IMR-90 (cell line): Measurements from ENCODE around the gene CERS6. TPM values are rescaled to one million over a fixed set of nuclear protein-coding genes. Genes with fewer than 3 reads are reported as not detected.
A peak's percentile ranks its signal among the peaks of the same experiment; 100 is the strongest.

Source experiments
- ATAC-seq: fragments of 200-7000 bp; cut with Tn5 transposase; 2 replicates; pipeline ENCODE4 v1.9.1; 2020; ENCODE audit warnings: low read depth, mild to moderate bottlenecking, moderate library complexity
- BruUV-seq: library from RNA; stranded (reverse); fragments of 400-500 nt; replicated peaks from 2 replicates; lab custom pipeline; 2021; lab: Mats Ljungman, UMichigan
- CTCF ChIA-PET: fragments of 300-600 bp; formaldehyde crosslinking; extraction: SDS; loops from one replicate; lab custom pipeline; 2021; ENCODE audit warnings: antibody characterized with exemption; lab: Yijun Ruan, JAX
- POLR2A ChIA-PET: fragments of 300-600 bp; sonication (Branson Sonifier 250); formaldehyde crosslinking; loops from one replicate; lab custom pipeline; 2022; ENCODE audit warnings: antibody characterized with exemption; ENCODE audit not compliant: unreplicated experiment; lab: Charles Lee
- DNase-seq: peaks from one replicate; pipeline ENCODE4 v3.0.0; 2013
- H2AFZ ChIP-seq: replicated peaks from 2 replicates; pipeline ENCODE3; 2013; ENCODE audit warnings: low read length, mild to moderate bottlenecking; ENCODE audit not compliant: poor library complexity
- H2AK5ac ChIP-seq: 2 replicates; pipeline ENCODE4 v1.6.1; 2013; ENCODE audit warnings: low read depth, low read length, inconsistent platforms
- H2AK9ac ChIP-seq: replicated peaks from 2 replicates; pipeline ENCODE3; 2013; ENCODE audit warnings: mild to moderate bottlenecking, low read depth, low read length, moderate library complexity; ENCODE audit not compliant: poor library complexity
- H2BK120ac ChIP-seq: 2 replicates; pipeline ENCODE4 v1.6.1; 2013; ENCODE audit warnings: low read depth, low read length, inconsistent platforms
- H2BK15ac ChIP-seq: 3 replicates; pipeline ENCODE4 v1.6.1; 2013; ENCODE audit warnings: low read depth, low read length, inconsistent platforms
- H2BK20ac ChIP-seq: 2 replicates; pipeline ENCODE4 v1.6.1; 2013; ENCODE audit warnings: low read depth, mild to moderate bottlenecking, inconsistent platforms, low read length, moderate library complexity
- H2BK5ac ChIP-seq: 2 replicates; pipeline ENCODE4 v1.6.1; 2013; ENCODE audit warnings: mild to moderate bottlenecking, low read depth, low read length, inconsistent platforms; ENCODE audit not compliant: poor library complexity, severe bottlenecking
- H3K14ac ChIP-seq: replicated peaks from 2 replicates; pipeline ENCODE4 v1.6.1; 2013; ENCODE audit warnings: low read depth, low read length, inconsistent platforms
- H3K18ac ChIP-seq: 2 replicates; pipeline ENCODE4 v1.6.1; 2013; ENCODE audit warnings: low read depth, low read length, control low read depth
- H3K23ac ChIP-seq: 2 replicates; pipeline ENCODE4 v1.6.1; 2013; ENCODE audit warnings: low read depth, low read length, inconsistent platforms
- H3K27ac ChIP-seq: 2 replicates; pipeline ENCODE4 v1.5.1; 2013; ENCODE audit warnings: mild to moderate bottlenecking, control low read depth, low read length; ENCODE audit not compliant: insufficient read depth
- H3K27me3 ChIP-seq: 2 replicates; pipeline ENCODE4 v1.6.1; 2013; ENCODE audit warnings: low read length; ENCODE audit not compliant: control insufficient read depth, insufficient read depth
- H3K36me3 ChIP-seq: 2 replicates; pipeline ENCODE4 v1.6.1; 2013; ENCODE audit warnings: low read length, mixed read lengths; ENCODE audit not compliant: control insufficient read depth, insufficient read depth
- H3K4ac ChIP-seq: 2 replicates; pipeline ENCODE4 v1.6.1; 2013; ENCODE audit warnings: low read depth, low read length, inconsistent platforms
- H3K4me1 ChIP-seq: 2 replicates; pipeline ENCODE4 v1.6.1; 2013; ENCODE audit warnings: low read length, mixed read lengths; ENCODE audit not compliant: control insufficient read depth, insufficient read depth
- H3K4me2 ChIP-seq: 2 replicates; pipeline ENCODE4 v1.6.1; 2013; ENCODE audit warnings: low read depth, mild to moderate bottlenecking, control low read depth, low read length, moderate library complexity
- H3K4me3 ChIP-seq: 2 replicates; pipeline ENCODE4 v1.5.1; 2013; ENCODE audit warnings: low read depth, mild to moderate bottlenecking, control low read depth, low read length, moderate library complexity; ENCODE audit not compliant: insufficient read depth
- H3K56ac ChIP-seq: 2 replicates; pipeline ENCODE4 v1.6.1; 2013; ENCODE audit warnings: low read length, inconsistent platforms; ENCODE audit not compliant: insufficient read depth; ENCODE audit errors: extremely low read depth
- H3K79me1 ChIP-seq, 2 experiments: 2 replicates each; pipeline ENCODE4 v1.6.1; 2013; ENCODE audit warnings: low read length in 2 of 2, inconsistent platforms in 1 of 2, low read depth in 1 of 2
- H3K9ac ChIP-seq: 2 replicates; pipeline ENCODE4 v1.6.1; 2013; ENCODE audit warnings: low read depth, low read length, control low read depth
- H3K9me1 ChIP-seq: 2 replicates; pipeline ENCODE4 v1.6.1; 2013; ENCODE audit warnings: low read length, inconsistent platforms; ENCODE audit not compliant: insufficient read depth
- H3K9me3 ChIP-seq: 2 replicates; pipeline ENCODE4 v1.6.1; 2013; ENCODE audit warnings: low read length; ENCODE audit not compliant: control insufficient read depth, insufficient read depth
- H4K20me1 ChIP-seq: 2 replicates; pipeline ENCODE4 v1.6.1; 2013; ENCODE audit warnings: low read length, inconsistent platforms; ENCODE audit not compliant: insufficient read depth
- H4K5ac ChIP-seq: 2 replicates; pipeline ENCODE4 v1.6.1; 2013; ENCODE audit warnings: mild to moderate bottlenecking, low read depth, low read length, control low read depth
- H4K8ac ChIP-seq, 2 experiments: 2 replicates each; pipeline ENCODE4 v1.6.1; 2013; ENCODE audit warnings: low read depth in 2 of 2, low read length in 2 of 2, control low read depth in 1 of 2, inconsistent platforms in 1 of 2
- H4K91ac ChIP-seq: 2 replicates; pipeline ENCODE4 v1.6.1; 2013; ENCODE audit warnings: low read depth, low read length, inconsistent platforms; ENCODE audit not compliant: insufficient read depth
- CHD1 ChIP-seq: IDR thresholded peaks from 2 replicates; pipeline ENCODE4 v1.6.1; 2012; ENCODE audit warnings: low read depth, low read length, improper control_type of control experiment
- MXI1 ChIP-seq: IDR thresholded peaks from 2 replicates; pipeline ENCODE4 v1.6.1; 2012; ENCODE audit warnings: low read depth, mild to moderate bottlenecking, low read length, moderate library complexity, borderline replicate concordance
- RAD21 ChIP-seq: IDR thresholded peaks from 2 replicates; pipeline ENCODE4 v1.6.1; 2012; ENCODE audit warnings: low read length, improper control_type of control experiment
- SMC3 ChIP-seq: fragments of 150-350 bp; IDR thresholded peaks from 2 replicates; pipeline ENCODE4 v1.6.1; 2016; ENCODE audit warnings: low read depth, mild to moderate bottlenecking, antibody characterized with exemption, low read length, moderate library complexity
- WGBS, 2 experiments: methylation state at CpG; one replicate each; pipeline versions ENCODE4 v1.1.5 to v1.1.7; 2013; ENCODE audit warnings: missing lambda C conversion rate in 2 of 2; ENCODE audit not compliant: insufficient read length in 1 of 2; ENCODE audit errors: extremely low coverage in 2 of 2; 5-methylcytosine and 5-hydroxymethylcytosine counted together
- dilution Hi-C: fragments of 300-500 bp; cut with HindIII; formaldehyde crosslinking; loops from one replicate; pipeline ENCODE4 v1.14.3; 2018; ENCODE audit warnings: low sequenced_read_pairs; ENCODE audit not compliant: unreplicated experiment
- in situ Hi-C: fragments of 300-500 bp; cut with MboI; formaldehyde crosslinking; loops from 3 replicates; pipeline ENCODE4 v1.14.3; 2019; ENCODE audit warnings: low sequenced_read_pairs, inconsistent platforms, mixed read lengths
- intact Hi-C: fragments of 100-400 bp; cut with micrococcal nuclease; formaldehyde crosslinking; loops from 2 replicates; pipeline ENCODE4 v1.10.0; 2022
- polyA plus RNA-seq, 3 experiments: library from polyadenylated mRNA; depleted of rRNA; stranded (reverse); fragments of >200 nt; gene quantifications; 2 replicates each; pipeline ENCODE4 v1.2.3, GENCODE V29; 2012; ENCODE audit warnings: low replicate concordance in 1 of 3
- total RNA-seq: library from RNA; depleted of rRNA; stranded (reverse); fragments of >200 nt; gene quantifications from 2 replicates; pipeline ENCODE4 v1.2.3, GENCODE V29; 2012

Gene CERS6
- total and polyA plus RNA-seq, 2 of the 4 experiments (the other 2 are of a cell fraction): 2.1 to 5.7 TPM

DNA sequence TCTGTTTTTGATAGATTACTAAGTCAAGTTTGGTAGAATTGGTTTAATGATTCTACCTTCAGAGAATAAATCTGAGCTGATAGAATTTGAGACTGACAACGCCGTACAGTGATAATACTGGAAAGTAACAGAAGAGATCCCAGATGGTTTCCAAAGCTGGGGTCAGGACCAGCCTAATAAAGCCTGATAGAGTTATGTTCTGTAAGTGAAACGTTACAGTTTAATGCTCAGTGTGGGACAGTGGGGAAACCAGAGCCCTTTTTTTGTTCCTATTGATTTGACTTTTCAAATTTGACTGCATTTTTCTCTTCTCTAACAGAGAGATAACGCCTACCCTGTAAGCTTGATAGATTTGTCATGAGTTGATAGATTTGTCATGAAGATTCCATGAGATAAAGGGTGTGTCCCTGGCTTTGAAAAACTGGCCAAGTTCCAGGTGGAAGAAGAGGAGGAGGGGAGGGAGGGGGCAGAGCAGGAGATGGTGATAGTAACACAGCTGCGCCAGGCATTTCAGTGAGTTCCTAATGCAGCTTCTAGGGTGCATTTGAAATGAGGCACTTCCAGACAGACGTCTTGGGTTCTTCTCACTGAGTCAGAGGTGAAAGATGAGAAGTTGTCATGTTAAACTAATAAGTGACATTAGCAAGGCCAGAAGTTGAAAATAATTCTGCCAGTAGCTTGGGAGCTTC is 65.1 kb downstream of the CERS6 start:
- CTCF ChIA-PET: no interaction called here
- Histone ChIP-seq H3K18ac (no peak overlapping the region), H2AK9ac (no peak overlapping the region), H4K91ac (no peak overlapping the region), H3K4me1 (peaks cover 9% of the 10 kb centered on the region), H2AFZ (no peak overlapping the region), H3K4me3 (no peak overlapping the region), H3K56ac (no peak overlapping the region), H3K23ac (no peak overlapping the region), H4K8ac (no peak overlapping the region), H2BK5ac (no peak overlapping the region), H3K9me1 (no peaks in the 10 kb centered on the region), H3K9me3 (no peaks in the 10 kb centered on the region), H3K9ac (no peak overlapping the region), H3K27me3 (no peaks in the 10 kb centered on the region), H3K27ac (no peak overlapping the region), H4K20me1 (no peaks in the 10 kb centered on the region), H3K4ac (no peak overlapping the region), H2BK120ac (no peak overlapping the region), H4K5ac (no peak overlapping the region), H3K79me1 (0 out of 4 replicates have a peak, but pooled peaks cover 0 to 5% of the 10 kb centered on the region in 2 experiments), H2BK15ac (no peak overlapping the region), H3K36me3 (no peaks in the 10 kb centered on the region), H2AK5ac (no peak overlapping the region), H3K14ac (no peak overlapping the region), H3K4me2 (peak overlapping the region; percentile 70), H2BK20ac (no peak overlapping the region)
- BruUV-seq: no TSS peak
- intact Hi-C loops: no loop called here
- ATAC-seq: no peak
- no CpG with 5 or more reads among the region's 6 CpGs for WGBS, 2 experiments
- peak; percentile 21 for DNase-seq
- dilution Hi-C loops: no loop called here
- POLR2A ChIA-PET: no interaction called here
- no peak for TF ChIP-seq MXI1
- TF ChIP-seq CHD1: no peak
- no peak for TF ChIP-seq RAD21
- TF ChIP-seq SMC3: no peak
- in situ Hi-C loops: no loop called here
